Cardiac muscle cell (in vitro differentiated cells and primary cell): ENCODE results near the gene NSD1. TPM values are rescaled to one million over a fixed set of nuclear protein-coding genes. Genes with fewer than 3 reads are reported as not detected.

Experiments used
- DNase-seq, 2 donors: peaks; one replicate each; pipeline versions ENCODE4 v3.0.0 to v3.0.0-alpha.2; 2010 to 2017; ENCODE audit warnings: low read depth in 1 of 2, low spot score in 1 of 2
- H3K27ac ChIP-seq: fragments of 200-600 bp; sonication (generic); 2 replicates; pipeline ENCODE4 v1.5.1; 2016
- H3K27me3 ChIP-seq: fragments of 200-600 bp; sonication (generic); 2 replicates; pipeline ENCODE4 v1.6.0; 2016; ENCODE audit warnings: control low read depth
- H3K36me3 ChIP-seq: fragments of 200-600 bp; sonication (generic); 2 replicates; pipeline ENCODE4 v1.5.1; 2016; ENCODE audit warnings: control low read depth
- H3K4me1 ChIP-seq: fragments of 200-600 bp; sonication (generic); 2 replicates; pipeline ENCODE4 v1.8.1; 2017; ENCODE audit warnings: low read depth, mild to moderate bottlenecking, mixed run types
- H3K4me3 ChIP-seq: fragments of 200-600 bp; sonication (generic); 2 replicates; pipeline ENCODE4 v1.5.1; 2016; ENCODE audit warnings: mild to moderate bottlenecking
- H3K9me3 ChIP-seq: fragments of 200-600 bp; sonication (generic); 2 replicates; pipeline ENCODE4 v1.5.1; 2017; ENCODE audit warnings: low read depth, mild to moderate bottlenecking, control low read depth
- polyA plus RNA-seq: library from polyadenylated mRNA; unstranded; fragments of >200 nt; fragmentation: Nextera tagmentation; extraction: Ambion mirVana; gene quantifications from 2 replicates; pipeline ENCODE4 v1.2.1, GENCODE V29; 2016
- total RNA-seq: library from RNA; depleted of rRNA; stranded (reverse); fragments of >200 nt; gene quantifications from 2 replicates; pipeline ENCODE4 v1.2.3, GENCODE V29; 2016
- TF ChIP-seq, protein P1 (sequence below): IDR thresholded peaks from 2 replicates; pipeline ENCODE4 v1.5.1; 2012; ENCODE audit warnings: low read depth, mild to moderate bottlenecking, low read length

Gene NSD1
- total and polyA plus RNA-seq, 2 experiments from 2014 or later = 37.8 to 37.9 TPM

DNA sequence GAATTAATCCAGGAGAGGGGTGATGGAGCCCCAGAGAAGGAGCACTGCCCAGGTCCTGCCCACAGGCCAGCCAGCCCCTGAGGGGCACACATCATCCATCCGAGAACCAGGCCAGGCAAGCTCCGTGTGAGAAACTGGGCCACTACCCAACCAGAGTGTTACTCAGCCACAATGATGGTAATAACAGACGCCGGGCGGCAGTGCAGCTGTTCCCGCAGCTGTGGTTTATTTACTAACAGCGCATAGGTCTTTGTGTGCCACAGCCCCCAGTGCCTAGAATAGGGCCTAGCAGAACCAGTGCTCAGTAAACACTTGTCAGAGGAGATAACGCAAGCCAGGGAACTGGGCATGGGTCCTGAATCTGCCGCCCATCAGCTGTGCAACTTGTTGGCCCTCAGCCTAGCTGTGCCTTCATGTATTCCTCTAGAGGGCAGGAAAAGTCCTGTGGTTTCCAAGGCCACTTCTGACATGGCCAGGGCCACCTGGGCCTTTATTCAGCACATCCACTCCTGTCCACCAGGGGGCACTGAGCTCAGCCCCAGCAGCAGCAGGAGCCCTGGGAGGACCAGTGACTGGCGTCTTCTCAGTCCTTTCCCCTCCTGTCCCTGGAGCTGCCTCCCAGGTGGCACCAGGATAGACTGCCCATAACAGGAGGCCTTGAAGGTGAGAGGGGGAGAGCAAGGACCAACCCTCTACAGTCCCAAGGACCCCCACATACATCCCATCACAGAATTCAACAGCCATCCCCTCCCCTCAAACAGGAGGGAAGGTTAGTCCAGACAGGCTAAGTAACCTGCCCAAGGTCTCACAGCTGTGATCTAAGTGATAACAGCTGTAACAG lies 176.0 kb downstream of the NSD1 start:
- Histone ChIP-seq H3K4me3 (no peak overlapping the region), H3K4me1 (peaks cover 3% of the 10 kb centered on the region), H3K36me3 (peaks cover 9% of the 10 kb centered on the region), H3K27me3 (no peaks in the 10 kb centered on the region), H3K27ac (no peak overlapping the region), H3K9me3 (no peaks in the 10 kb centered on the region)
- TF ChIP-seq, protein P1, sequence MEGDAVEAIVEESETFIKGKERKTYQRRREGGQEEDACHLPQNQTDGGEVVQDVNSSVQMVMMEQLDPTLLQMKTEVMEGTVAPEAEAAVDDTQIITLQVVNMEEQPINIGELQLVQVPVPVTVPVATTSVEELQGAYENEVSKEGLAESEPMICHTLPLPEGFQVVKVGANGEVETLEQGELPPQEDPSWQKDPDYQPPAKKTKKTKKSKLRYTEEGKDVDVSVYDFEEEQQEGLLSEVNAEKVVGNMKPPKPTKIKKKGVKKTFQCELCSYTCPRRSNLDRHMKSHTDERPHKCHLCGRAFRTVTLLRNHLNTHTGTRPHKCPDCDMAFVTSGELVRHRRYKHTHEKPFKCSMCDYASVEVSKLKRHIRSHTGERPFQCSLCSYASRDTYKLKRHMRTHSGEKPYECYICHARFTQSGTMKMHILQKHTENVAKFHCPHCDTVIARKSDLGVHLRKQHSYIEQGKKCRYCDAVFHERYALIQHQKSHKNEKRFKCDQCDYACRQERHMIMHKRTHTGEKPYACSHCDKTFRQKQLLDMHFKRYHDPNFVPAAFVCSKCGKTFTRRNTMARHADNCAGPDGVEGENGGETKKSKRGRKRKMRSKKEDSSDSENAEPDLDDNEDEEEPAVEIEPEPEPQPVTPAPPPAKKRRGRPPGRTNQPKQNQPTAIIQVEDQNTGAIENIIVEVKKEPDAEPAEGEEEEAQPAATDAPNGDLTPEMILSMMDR = peak; percentile 94
- peak; percentile 74 for DNase-seq

DNA sequence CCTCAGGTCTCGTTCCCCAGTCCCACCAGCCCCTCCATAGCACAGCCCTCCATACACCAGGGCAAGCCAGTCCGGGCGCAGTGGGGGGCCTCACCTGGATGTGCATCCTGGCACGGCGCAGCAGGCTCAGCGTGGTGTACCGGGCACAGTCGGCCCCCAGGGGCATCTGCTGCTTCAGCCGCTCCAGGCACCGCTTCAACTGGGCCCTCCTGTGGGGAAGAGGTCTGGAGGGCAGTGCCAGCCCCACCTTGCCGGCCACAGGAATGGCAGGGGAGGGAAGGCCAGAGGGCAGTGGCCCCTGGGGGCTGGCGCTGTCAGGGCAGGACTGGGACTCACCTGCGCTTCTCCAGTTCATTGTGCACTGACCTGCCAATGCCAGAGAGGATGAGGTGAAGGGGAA lies 176.8 kb downstream of the NSD1 start:
- no peak overlapping the region for H3K27ac ChIP-seq
- DNase-seq = no peak

DNA sequence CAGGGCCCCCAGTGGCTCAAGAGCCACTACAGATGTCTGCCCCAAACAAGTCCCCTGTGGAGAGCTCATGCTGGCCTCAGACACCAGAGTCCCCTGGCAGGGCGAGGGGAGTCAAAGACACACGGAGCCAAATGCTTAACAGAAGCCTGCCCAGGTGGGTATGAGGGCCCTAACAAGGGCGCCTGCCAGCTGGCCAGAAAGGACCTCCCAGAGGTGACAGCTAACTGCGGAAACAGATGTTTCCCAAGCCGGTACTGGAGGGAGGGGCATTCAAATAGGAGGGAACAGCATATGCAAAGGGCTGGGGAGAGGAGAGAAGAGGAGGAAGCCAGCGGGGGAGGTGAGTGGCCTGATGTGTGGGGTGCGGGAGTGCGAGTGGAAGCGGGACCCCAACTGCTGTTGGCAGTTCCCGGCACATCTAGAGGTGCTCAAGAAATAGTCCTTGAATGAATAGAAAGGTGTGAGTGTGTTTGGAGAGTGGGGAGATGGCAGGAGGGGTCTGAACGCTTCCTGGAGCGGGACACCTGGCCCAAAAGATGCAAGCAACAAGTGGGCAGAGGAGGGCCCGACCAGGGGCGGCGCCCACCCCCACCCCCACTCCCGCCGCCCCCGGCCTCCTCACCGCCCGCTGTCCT lies 177.3 kb downstream of the NSD1 start:
- DNase-seq = peak in 1 of 2 donors; percentile 38
- Histone ChIP-seq H3K4me3 (peak overlapping the region; percentile 41), H3K36me3 (peaks cover 5% of the 10 kb centered on the region)

More for the DNA sequence above, 176.8 kb downstream of the NSD1 start:
- no peaks in the 10 kb centered on the region for H3K27me3 ChIP-seq
- peaks cover 8% of the 10 kb centered on the region for H3K36me3 ChIP-seq
- no peaks in the 10 kb centered on the region for H3K9me3 ChIP-seq
- no peak overlapping the region for H3K4me3 ChIP-seq
- TF ChIP-seq, protein P1 = no peak
- no peaks in the 10 kb centered on the region for H3K4me1 ChIP-seq

DNA sequence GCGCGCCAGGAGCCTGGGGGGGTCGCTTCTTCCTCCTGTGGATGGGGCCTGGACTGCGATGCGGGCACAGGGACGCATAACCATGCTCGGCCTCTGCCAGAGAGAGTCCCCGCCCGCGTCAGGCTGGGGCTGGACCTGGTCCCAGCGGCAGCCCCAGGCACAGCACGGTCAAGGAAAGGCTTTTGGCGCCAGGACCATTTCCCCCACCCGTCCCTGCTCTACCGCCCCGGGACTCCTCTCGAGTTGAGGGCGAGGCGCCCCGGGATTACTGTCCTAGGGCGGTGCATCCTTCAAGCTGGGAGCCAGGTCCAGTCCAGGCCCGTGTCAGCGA lies 177.8 kb downstream of the NSD1 start:
- peak; percentile 15 to 43 for DNase-seq
- TF ChIP-seq, protein P1 = no peak

More for the DNA sequence above, 177.3 kb downstream of the NSD1 start:
- Histone ChIP-seq H3K27me3 (no peaks in the 10 kb centered on the region), H3K9me3 (no peaks in the 10 kb centered on the region), H3K27ac (no peak overlapping the region), H3K4me1 (no peaks in the 10 kb centered on the region)
- TF ChIP-seq, protein P1 = no peak

DNA sequence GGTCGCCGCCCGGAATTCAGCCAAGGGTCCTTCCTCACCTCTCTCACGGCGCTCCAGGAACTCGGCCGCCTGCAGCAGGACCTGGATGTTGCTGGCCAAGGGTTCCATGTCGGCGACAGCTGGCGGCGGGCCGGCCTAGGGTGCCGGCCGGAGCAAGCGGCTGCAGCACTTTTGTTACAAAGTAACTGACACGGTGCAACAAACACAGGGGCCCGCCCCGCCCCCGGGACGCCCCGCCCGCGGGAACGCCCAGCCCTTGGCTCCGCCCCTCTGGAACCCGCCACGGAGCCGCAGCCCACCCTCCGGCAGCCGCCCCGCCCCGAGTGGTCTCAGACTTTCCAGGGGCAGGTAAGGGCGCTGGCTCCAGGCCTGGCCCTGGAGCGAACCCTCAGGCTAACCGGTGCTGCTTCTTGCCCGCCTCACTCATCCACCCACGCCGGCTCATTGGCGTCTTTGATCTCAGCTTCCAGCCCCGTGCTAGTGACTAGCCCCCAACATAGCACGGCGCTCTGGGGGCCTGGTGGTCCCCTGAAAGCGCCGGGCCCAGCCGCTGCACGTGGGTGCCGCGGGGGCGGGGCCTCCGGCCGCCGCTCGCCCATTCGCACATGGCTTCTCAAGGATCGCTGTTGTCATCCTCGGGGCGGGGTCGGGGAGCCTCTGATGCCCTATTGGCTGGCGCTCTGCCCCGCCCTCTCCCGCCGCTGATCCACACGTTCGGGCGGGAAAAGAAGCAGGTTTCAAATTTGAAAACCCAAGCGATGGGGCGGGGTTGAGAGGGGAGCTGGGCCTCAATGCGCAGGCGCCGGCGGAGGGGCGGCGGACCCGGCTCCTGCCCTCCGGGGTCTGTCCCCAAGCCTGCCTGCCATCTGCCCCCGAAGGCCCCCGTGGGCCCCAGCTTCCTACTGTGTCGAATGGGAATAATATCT lies 178.4 kb downstream of the NSD1 start, which contains the start of gene MXD3:
TSS of gene MXD3 (minus strand) at position 176 of the 926 bp plus-strand sequence. CDS start at position 108, 68 bp downstream.
- DNase-seq = peak; percentile 96 to 99
- TF ChIP-seq, protein P1 = no peak
- H3K4me1 ChIP-seq = no peaks in the 10 kb centered on the region
- no peaks in the 10 kb centered on the region for H3K9me3 ChIP-seq
- peak within 1 kb of the TSS; percentile 58 for H3K27ac ChIP-seq
- H3K27me3 ChIP-seq = no peaks in the 10 kb centered on the region
- peak within 1 kb of the TSS; percentile 41 for H3K4me3 ChIP-seq
- no peaks in the 10 kb centered on the region for H3K36me3 ChIP-seq

More for the DNA sequence above, 177.8 kb downstream of the NSD1 start:
- Histone ChIP-seq H3K4me1 (no peaks in the 10 kb centered on the region), H3K4me3 (peak overlapping the region; percentile 41), H3K27ac (peak overlapping the region; percentile 58), H3K36me3 (peaks cover 5% of the 10 kb centered on the region), H3K27me3 (no peaks in the 10 kb centered on the region), H3K9me3 (no peaks in the 10 kb centered on the region)
